AML-193 (cell line): Measurements from ENCODE around the gene SMARCA1.
"Not testable (repeated sequence)": the region's sequence is repeated elsewhere in the genome, so short reads cannot be mapped to it uniquely, and the experiment has no call there.

Experiments
- DNase-seq, 2 experiments: peaks; one replicate each; lab custom pipeline; 2025; lab: John Stamatoyannopoulos, UW

SMARCA1 gene

DNA sequence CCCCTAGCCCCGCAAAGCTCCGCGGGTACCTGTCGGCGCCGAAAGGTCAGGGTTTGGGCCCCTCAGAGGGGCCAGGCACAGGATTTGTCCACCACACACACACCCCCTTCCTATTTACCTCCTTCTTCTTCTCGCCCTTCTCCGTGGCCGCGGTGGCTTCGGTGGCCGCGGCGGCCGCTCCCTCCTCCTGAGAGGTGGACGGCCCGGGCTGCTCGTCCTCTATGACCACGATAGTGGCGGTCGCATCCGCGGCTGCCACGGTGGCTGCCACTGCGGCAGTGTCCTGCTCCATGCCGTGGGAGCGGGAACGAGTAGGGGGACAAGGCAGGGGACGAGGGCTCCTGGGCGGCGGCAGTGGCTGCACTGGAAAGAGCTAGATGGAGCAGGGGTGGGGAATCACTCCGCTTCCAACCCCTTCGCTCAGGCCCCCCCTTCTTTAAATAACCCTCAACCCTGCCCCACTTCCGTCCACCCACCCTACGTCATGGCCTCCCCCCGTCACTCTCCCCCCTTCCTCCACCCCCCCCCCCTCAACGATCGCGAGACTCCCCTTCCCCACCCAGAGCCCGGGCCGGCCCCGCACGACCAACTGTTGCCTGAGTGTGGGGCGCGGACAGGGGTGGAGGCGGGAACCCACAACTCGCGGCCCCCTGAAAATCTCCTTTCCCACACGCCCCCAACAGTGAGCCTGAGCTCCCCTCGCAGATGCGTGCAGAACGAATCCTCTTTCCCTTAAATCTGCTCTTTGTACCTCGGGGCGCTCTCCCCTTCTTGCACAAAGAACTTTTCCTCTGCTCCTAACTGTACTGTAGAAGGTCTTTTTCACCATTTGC is at the start of gene SMARCA1:
Gene SMARCA1, minus strand, starts transcription at position 412 of the 833 bp plus-strand sequence. Its CDS starts 120 bp downstream, at position 292.
- no peak for DNase-seq

DNA sequence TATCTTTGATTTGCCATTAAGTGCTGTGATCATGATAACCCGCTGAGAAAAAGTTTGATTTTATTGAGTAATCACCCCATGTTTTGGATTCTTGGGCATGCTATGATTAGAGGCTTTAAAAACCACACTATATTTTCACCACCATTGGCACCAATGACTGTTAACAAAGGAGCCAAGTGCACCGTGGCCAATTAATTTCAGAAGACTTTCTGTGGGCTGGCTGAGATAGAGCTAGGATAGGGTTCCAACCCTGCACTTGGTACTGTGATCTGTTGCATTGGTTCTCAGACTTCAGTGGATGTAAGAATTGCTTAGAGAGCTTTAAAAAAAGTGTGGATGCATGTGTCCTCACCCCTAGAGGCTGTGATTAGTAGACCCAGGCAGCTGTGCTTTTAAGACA is 49.1 kb upstream of the SMARCA1 start:
- DNase-seq = no peak

DNA sequence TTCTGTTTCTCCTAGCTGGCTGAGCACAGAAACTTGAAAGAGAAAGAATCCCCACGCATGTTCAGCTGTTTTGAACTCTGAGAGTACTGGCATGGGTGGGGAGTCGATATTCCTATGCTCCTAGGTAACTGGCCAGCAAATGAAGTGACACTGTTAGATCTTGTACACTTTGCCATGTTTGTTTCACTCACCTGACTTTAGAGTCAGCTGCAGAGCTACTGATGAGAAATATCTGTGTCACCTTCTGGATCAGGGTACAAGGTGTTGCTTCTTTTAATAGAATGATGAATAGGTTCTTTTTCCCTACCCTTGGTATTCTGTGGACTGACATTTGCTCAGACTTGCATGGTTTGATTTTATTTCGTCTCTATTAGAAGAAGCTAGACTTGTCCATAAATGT is 45.1 kb upstream of the SMARCA1 start:
- DNase-seq = no peak

DNA sequence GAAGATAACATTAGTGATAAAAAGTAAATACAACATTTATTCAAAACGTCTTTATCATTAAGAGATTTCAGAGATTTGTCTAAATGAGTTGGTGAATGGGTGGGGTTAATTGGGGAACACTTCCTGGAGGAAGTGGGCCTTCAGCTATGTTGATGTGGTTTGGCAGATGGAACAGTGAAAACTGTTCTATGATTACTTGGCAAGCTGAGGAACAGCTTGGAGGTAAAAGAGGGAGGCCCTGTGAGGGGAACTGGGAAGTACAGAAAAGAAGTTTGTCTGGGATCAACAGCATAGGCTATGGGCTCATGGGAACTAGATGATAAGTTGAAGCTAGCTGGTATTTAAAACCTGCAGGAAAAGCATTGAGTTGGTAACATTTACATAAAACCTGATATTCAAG is 42.8 kb upstream of the SMARCA1 start:
- no peak for DNase-seq

DNA sequence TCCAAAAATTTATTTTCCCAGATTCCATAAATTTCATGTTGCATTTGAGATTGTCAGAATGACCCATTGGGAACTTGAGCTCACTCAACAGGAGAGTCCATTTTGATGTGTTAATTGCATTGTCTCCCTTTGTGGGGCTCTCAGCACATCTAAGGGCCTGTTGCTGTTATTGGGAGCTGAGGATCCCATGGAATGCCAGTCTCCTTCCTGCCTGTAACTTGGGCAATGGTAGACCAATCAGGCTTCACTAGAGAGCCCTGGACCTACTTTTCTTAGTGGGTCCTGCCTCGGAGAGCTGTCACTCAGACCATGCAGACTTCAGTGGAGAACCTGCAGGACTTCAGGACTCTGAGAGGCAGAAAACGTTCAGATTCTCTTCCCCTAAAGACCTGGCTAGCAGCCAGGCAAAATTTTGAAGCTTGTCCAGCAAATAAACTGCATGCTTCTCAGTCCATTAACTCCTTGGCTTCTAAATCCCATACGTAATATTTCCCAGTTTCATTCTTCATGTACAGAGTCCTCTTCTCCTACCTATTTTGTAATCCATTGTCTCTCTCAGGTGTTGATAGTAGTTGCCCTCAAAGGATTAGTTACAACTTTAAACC is 41.9 kb upstream of the SMARCA1 start:
- DNase-seq = no peak

DNA sequence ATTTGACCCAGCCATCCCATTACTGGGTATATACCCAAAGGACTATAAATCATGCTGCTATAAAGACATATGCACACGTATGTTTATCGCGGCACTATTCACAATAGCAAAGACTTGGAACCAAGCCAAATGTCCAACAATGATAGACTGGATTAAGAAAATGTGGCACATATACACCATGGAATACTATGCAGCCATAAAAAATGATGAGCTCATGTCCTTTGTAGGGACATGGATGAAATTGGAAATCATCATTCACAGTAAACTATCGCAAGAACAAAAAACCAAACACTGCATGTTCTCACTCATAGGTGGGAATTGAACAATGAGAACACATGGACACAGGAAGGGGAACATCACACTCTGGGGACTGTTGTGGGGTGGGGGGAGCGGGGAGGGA is 41.1 kb upstream of the SMARCA1 start:
- not testable (repeated sequence) for DNase-seq

DNA sequence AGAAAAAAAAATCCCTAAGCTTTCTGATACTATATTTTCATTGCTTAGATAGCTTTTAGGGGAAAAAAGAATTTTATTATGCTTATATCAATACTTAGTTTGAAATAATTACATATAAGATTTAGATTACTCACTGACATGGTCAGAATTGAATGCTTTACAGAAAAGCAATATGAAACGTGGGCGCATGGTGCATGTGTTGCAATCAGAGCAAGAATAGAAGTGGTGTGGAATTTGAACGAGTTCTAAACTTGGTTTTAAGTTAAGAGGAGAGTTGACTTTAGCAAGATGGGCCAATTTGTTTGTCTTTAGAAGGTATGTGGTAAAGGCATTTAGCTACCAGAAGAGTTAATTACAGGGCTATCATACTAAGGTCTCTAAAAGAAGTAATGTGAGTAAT is 38.2 kb upstream of the SMARCA1 start:
- DNase-seq = no peak

DNA sequence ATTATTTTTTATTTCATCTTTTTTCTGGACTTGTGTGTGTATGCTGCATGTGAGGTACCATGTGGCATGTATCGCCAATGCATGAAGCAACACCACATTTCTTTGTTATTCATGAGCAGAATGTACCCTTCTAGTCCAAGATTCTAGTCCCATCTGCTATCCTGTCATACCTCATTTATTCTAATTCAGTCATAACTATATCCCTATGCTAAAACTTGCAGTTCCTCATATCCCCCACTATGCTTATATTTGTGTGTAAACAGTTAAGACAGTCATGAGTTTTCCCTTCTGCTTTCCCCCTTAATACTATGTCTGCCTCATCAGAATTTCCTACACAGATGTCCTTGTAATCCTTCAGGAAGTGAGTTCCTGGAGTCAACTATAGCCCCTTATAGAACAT is 36.5 kb upstream of the SMARCA1 start:
- no peak for DNase-seq

DNA sequence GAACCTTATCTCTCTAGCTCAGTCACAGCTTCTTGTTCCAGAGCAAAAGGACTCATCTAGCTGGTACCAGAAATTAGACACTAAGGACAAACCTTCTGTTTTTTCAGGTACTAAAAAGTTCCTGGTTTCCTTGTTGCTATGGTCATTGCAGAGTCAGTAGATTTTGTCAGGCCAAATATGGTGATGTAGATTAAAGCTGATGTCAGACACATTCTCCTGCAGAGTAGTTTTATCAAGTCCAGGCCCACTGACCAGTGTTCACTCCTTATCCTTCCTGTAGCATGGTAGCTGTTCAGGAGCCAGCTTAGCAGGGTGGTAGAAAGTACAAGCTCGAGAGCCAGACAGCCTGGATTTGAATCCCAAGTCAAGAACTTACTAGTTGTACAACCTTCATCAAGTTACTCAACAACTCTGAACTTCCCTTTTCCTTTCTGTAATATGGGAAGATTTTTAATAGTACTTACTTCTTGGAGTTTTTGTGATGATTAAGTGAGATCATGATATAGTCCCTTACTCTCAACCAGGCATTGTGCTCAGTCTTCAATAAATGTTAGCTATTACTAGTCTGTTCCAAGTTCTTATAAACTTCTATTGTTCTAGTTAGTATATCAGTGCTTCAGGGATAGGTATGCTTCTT is 34.7 kb upstream of the SMARCA1 start:
- DNase-seq = no peak

GRCh38 chrX:129556806-129557315 is 33.6 kb upstream of the SMARCA1 start:
- DNase-seq = no peak

- not testable (repeated sequence) for DNase-seq
These were observed 31.5 kb upstream of the SMARCA1 start for GRCh38 chrX:129554816-129555215.

DNA sequence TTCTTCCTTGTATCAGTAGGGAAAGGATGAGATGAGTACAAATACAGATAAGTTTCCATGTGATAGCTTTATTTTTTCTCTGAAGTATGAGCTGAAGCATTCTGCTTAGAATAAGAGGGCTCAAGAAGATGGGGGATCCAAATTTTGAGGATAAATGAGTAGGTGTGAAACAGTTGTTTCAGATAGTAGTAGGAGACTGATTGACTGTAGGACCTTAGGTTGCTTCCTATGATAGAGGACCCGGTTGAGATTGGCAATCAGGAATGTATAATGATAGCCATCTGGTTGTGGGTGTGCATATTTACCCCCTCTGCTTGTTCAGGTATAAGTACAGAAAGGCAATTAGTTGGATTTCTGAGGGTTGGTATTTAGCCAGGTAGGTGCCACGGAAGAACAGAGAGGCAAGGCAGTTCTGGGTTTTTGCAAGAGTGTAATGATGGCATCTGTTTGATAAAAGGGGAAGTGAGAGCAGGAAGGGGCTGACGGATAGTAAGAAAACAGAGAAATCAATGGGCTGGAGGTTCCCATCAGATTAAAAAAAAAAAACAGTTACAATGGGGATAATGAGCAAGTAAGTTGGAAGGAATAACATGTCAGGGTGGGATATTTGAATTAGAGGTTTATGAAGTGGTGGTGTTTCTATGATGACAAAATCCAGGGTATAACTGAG is 30.5 kb upstream of the SMARCA1 start:
- DNase-seq = peak in 1 of 2 experiments; percentile 45

DNA sequence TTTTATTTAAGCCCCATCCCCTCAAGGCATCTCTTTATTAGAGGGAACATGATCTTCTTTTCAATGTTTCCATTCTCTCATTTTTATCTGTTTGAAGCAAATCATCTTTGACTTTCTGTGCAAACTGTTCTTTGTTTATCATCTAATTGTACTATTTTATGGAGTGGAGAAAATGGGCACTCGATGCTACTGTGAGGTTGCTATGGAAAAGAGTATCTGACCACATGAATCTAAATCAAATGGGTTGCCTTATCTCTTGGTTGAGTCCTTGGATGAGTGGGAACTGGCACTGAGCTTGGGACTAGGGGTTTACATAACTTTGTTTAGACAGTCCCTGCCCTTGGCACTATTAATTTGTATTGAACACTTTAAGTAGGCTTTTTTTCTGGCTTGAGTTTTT is 25.8 kb upstream of the SMARCA1 start:
- DNase-seq = no peak

DNA sequence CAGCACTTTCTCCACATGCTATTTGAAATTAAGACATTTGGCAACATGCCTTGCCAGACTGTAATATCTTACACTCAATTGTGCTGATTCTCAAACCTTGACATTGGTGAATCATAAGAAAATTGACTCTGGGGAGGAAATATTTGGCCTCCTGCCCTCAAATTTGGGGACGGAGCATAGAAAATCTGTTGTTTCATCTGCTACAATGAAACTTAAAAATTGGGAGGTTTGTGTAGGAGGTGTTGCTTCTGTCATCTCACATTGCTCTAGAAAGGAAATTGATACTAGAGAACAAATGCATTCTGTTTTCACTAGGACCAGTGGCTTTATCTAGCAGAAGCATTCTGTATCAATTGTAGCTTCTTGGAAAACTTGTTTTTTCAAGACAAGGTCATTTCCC is 22.1 kb upstream of the SMARCA1 start:
- no peak for DNase-seq

- DNase-seq = no peak
These were observed 21.5 kb upstream of the SMARCA1 start for GRCh38 chrX:129544780-129545179.

GRCh38 chrX:129540722-129541184 is 17.5 kb upstream of the SMARCA1 start:
- peak; percentile 11 to 45 for DNase-seq

DNA sequence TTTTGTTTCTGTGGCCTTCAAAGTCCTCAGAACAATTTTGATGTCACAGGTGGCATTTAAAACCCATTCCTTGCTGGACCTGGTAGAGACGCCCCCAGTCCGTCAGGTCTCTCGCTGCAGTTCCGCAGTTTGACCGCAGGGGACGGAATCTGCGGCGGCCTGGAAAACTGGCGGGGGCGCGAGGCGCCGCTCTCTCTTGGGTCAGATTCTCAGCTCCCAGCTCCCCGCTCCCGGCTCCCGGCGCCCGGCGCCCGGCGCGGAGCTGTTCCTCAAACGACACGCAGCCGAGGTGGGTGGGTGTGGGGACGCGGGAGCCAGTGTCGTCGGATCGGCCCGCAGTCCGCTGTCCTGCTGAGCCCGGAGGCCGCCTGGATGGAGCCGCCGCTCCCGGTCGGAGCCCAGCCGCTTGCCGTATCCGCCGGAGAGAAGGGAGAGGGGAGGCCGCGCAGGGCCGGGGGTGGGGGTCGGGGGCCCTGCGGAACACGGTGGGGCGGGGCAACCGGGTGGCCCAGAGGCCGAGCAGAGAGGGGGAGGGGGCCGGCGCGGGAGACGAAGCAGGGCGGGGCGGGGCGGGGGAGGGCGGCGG is 16.9 kb upstream of the SMARCA1 start, which contains the start of gene OCRL:
Gene OCRL, plus strand, starts transcription at position 192 of the 586 bp plus-strand sequence. Its CDS starts 181 bp downstream, at position 373.
- peak; percentile 19 to 33 for DNase-seq

GRCh38 chrX:129534816-129535578 is 11.7 kb upstream of the SMARCA1 start:
- DNase-seq = no peak

- no peak for DNase-seq
These were observed 7.8 kb upstream of the SMARCA1 start for GRCh38 chrX:129531132-129531531.

GRCh38 chrX:129530410-129530809 is 7.1 kb upstream of the SMARCA1 start:
- no peak for DNase-seq
